Esophagus muscularis mucosa (tissue), 4 donors: ENCODE data around the gene SLC25A22.

Experiments
- EP300 ChIP-seq: sonication (generic); formaldehyde crosslinking; IDR thresholded peaks from one replicate; pipeline ENCODE4 v1.6.1; 2017; ENCODE audit warnings: antibody characterized with exemption
- POLR2A ChIP-seq: fragments of 450-650 bp; IDR thresholded peaks from one replicate; pipeline ENCODE4 v1.6.1; 2017; ENCODE audit warnings: antibody characterized with exemption, moderate library complexity, mild to moderate bottlenecking, low read depth
- POLR2AphosphoS5 ChIP-seq, 2 donors: sonication (generic); formaldehyde crosslinking; IDR thresholded peaks; one replicate each; pipeline ENCODE4 v1.6.1; 2017; ENCODE audit warnings: antibody characterized with exemption in 2 of 2
- TF ChIP-seq, protein P1 (sequence below), 3 experiments: fragments of 200-600 bp in 2 of 3; fragments of 450-650 bp in 1 of 3; sonication (generic) in 2 of 3; IDR thresholded peaks; one replicate each; pipeline ENCODE4 v1.5.1; 2017 to 2019; ENCODE audit warnings: antibody characterized with exemption in 3 of 3, mild to moderate bottlenecking in 2 of 3, moderate library complexity in 1 of 3

DNA sequence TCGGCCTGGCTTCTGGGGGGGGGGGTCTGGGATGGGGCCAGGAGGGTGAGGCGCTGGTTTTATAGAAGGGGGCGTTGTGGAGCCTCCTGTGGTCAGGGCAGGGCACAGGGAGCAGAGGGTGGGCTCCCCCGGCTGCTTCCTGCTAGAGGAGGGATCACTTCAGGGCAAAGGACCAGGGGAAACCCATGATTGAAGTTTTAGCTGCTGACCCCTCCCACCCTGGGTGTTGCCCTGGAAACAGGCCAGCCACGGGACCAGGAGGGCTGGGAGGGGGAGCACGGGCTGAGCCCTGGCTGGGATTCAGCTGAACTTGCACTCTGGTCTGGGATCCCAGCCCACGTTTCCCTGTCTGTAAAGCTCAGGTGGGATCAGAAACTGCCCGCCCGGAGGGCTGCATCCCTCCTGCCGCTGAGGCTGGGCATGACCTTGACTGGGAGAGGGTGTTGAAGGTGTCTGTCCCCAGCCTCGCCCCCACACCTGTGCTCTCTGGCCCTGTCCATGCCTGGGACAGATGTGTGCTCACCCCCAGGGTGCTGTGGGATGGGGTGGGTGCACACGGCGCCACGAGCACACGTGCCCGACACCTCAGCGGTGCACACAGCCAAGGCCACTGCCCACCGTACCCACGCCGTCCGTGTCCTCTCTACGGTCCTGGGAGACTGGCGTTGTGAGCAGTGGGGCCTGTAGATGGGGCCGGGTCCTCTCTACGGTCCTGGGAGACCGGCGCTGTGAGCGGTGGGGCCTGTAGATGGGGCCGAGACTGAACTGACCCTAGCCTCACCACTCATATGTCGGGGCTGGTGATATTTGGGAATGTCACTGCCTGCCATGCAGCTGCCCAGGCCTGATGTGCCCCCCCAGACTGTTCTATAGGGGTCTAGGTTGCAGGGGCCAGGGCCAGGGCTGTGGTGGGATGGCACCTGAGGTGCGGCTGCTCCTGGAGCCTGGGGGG lies 46.9 kb upstream of the SLC25A22 start:
- TF ChIP-seq POLR2A (no peak), EP300 (no peak), POLR2AphosphoS5 (IDR thresholded peaks at IDR 0.05) (peak; percentile 79 to 89)
- TF ChIP-seq, protein P1, sequence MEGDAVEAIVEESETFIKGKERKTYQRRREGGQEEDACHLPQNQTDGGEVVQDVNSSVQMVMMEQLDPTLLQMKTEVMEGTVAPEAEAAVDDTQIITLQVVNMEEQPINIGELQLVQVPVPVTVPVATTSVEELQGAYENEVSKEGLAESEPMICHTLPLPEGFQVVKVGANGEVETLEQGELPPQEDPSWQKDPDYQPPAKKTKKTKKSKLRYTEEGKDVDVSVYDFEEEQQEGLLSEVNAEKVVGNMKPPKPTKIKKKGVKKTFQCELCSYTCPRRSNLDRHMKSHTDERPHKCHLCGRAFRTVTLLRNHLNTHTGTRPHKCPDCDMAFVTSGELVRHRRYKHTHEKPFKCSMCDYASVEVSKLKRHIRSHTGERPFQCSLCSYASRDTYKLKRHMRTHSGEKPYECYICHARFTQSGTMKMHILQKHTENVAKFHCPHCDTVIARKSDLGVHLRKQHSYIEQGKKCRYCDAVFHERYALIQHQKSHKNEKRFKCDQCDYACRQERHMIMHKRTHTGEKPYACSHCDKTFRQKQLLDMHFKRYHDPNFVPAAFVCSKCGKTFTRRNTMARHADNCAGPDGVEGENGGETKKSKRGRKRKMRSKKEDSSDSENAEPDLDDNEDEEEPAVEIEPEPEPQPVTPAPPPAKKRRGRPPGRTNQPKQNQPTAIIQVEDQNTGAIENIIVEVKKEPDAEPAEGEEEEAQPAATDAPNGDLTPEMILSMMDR (IDR thresholded peaks at IDR 0.05): no peak
